SK-N-SH (cell line): ENCODE results near the gene DKK1. TPM values are rescaled to one million over a fixed set of nuclear protein-coding genes. Genes with fewer than 3 reads are reported as not detected.

ENCODE experiments used
- CTCF ChIA-PET: fragments of 300-600, 350-600 bp; formaldehyde crosslinking; extraction: SDS; loops from one replicate; lab custom pipeline; 2021; lab: Yijun Ruan, JAX
- POLR2A ChIA-PET: fragments of 350-600 bp; sonication (Branson Sonifier 250); formaldehyde crosslinking; extraction: SDS; loops from one replicate; lab custom pipeline; 2020; ENCODE audit warnings: antibody characterized with exemption, inconsistent platforms; lab: Yijun Ruan, JAX
- DNase-seq: peaks from one replicate; pipeline ENCODE4 v3.0.0; 2012
- H2AFZ ChIP-seq: fragments of 200-600 bp; sonication (generic); 2 replicates; pipeline ENCODE4 v1.8.1; 2016; ENCODE audit warnings: antibody characterized with exemption, mild to moderate bottlenecking, low read depth
- H3F3A ChIP-seq: fragments of 200-600 bp; sonication (generic); replicated peaks from 2 replicates; pipeline ENCODE3; 2016; ENCODE audit warnings: antibody characterized with exemption, mild to moderate bottlenecking; ENCODE audit not compliant: insufficient read depth
- H3K27ac ChIP-seq, 2 experiments: fragments of 200-500 bp in 1 of 2; fragments of 200-600 bp in 1 of 2; sonication (Bioruptor generic) in 1 of 2; sonication (generic), shearing (Covaris generic) in 1 of 2; 2 replicates each; pipeline versions ENCODE4 v1.5.1 to v1.6.1; 2014 to 2016; ENCODE audit warnings: low read depth in 2 of 2, inconsistent platforms in 1 of 2, low read length in 1 of 2, mild to moderate bottlenecking in 1 of 2, mixed read lengths in 1 of 2
- H3K27me3 ChIP-seq: fragments of 200-600 bp; sonication (generic), shearing (Covaris generic); 2 replicates; pipeline ENCODE4 v1.6.1; 2016; ENCODE audit warnings: mixed run types; ENCODE audit not compliant: insufficient read depth
- H3K36me3 ChIP-seq, 2 experiments: fragments of 200-500 bp in 1 of 2; fragments of 200-600 bp in 1 of 2; sonication (Bioruptor generic) in 1 of 2; sonication (generic) in 1 of 2; replicated peaks in 1 of 2; 2 replicates each; pipeline versions ENCODE3 to v1.5.1; 2014 to 2016; ENCODE audit warnings: low read length in 1 of 2, mild to moderate bottlenecking in 1 of 2; ENCODE audit not compliant: insufficient read depth in 2 of 2, control insufficient read depth in 1 of 2
- H3K4me1 ChIP-seq, 2 experiments: fragments of 200-500 bp in 1 of 2; fragments of 200-600 bp in 1 of 2; sonication (Bioruptor generic) in 1 of 2; sonication (generic), shearing (Covaris generic) in 1 of 2; 2 replicates each; pipeline versions ENCODE4 v1.5.1 to v1.6.1; 2014 to 2016; ENCODE audit warnings: low read depth in 1 of 2, low read length in 1 of 2, mixed run types in 1 of 2; ENCODE audit not compliant: insufficient read depth in 2 of 2, control insufficient read depth in 1 of 2
- H3K4me2 ChIP-seq: fragments of 200-600 bp; sonication (generic), shearing (Covaris generic); 2 replicates; pipeline ENCODE4 v1.6.1; 2017; ENCODE audit warnings: mixed run types
- H3K4me3 ChIP-seq, 2 experiments: fragments of 200-500 bp in 1 of 2; fragments of 200-600 bp in 1 of 2; sonication (Bioruptor generic) in 1 of 2; sonication (generic), shearing (Covaris generic) in 1 of 2; 2 replicates each; pipeline versions ENCODE4 v1.5.1 to v1.8.1; 2014 to 2016; ENCODE audit warnings: low read depth in 2 of 2, inconsistent platforms in 1 of 2, low read length in 1 of 2, mild to moderate bottlenecking in 1 of 2, mixed read lengths in 1 of 2, moderate library complexity in 1 of 2
- H3K79me2 ChIP-seq: fragments of 200-600 bp; sonication (generic); 2 replicates; pipeline ENCODE4 v1.8.1; 2017; ENCODE audit warnings: mild to moderate bottlenecking; ENCODE audit not compliant: insufficient read depth
- H3K9ac ChIP-seq: fragments of 200-600 bp; sonication (generic); 2 replicates; pipeline ENCODE4 v1.6.1; 2017; ENCODE audit warnings: mixed run types
- H3K9me2 ChIP-seq: fragments of 200-600 bp; sonication (generic); 2 replicates; pipeline ENCODE4 v1.6.1; 2017; ENCODE audit warnings: mixed run types
- H3K9me3 ChIP-seq: fragments of 200-600 bp; sonication (generic); 2 replicates; pipeline ENCODE4 v1.6.1; 2017; ENCODE audit warnings: mixed run types, mild to moderate bottlenecking, moderate library complexity
- H4K20me1 ChIP-seq: fragments of 200-600 bp; sonication (generic); 2 replicates; pipeline ENCODE4 v1.6.1; 2017; ENCODE audit warnings: mild to moderate bottlenecking, mixed run types; ENCODE audit not compliant: insufficient read depth
- CTCF ChIP-seq: fragments of 200-600 bp; sonication (generic); IDR thresholded peaks from 2 replicates; pipeline ENCODE4 v1.6.1; 2017; ENCODE audit warnings: antibody characterized with exemption, mild to moderate bottlenecking, moderate library complexity
- ELF1 ChIP-seq: IDR thresholded peaks from 2 replicates; pipeline ENCODE4 v1.4.0; 2012
- EZH2phosphoT487 ChIP-seq: fragments of 200-600 bp; sonication (generic); IDR thresholded peaks from 2 replicates; pipeline ENCODE4 v1.6.1; 2017; ENCODE audit warnings: low read depth, mixed run types, mild to moderate bottlenecking, antibody characterized with exemption, moderate library complexity, borderline replicate concordance
- FOSL2 ChIP-seq: IDR thresholded peaks from 2 replicates; pipeline ENCODE4 v1.4.0; 2012; ENCODE audit warnings: low read depth, mild to moderate bottlenecking, moderate library complexity, borderline replicate concordance
- FOXJ3 ChIP-seq: sonication (generic); formaldehyde crosslinking; IDR thresholded peaks from 2 replicates; pipeline ENCODE4 v1.5.1; 2020; ENCODE audit warnings: mild to moderate bottlenecking, missing genetic modification reagents
- GABPA ChIP-seq: IDR thresholded peaks from 2 replicates; pipeline ENCODE4 v1.4.0; 2012; ENCODE audit warnings: low read depth, mild to moderate bottlenecking
- GATA2 ChIP-seq: sonication (generic); formaldehyde crosslinking; IDR thresholded peaks from 2 replicates; pipeline ENCODE4 v1.5.0; 2020; ENCODE audit warnings: mild to moderate bottlenecking, missing genetic modification reagents
- IRF3 ChIP-seq: fragments of 150-350 bp; IDR thresholded peaks from 2 replicates; pipeline ENCODE4 v1.6.1; 2016; ENCODE audit warnings: mild to moderate bottlenecking, low read depth, low read length
- MAX ChIP-seq: IDR thresholded peaks from 2 replicates; pipeline ENCODE4 v1.4.0; 2012; ENCODE audit warnings: low read depth
- MEF2A ChIP-seq: IDR thresholded peaks from 2 replicates; pipeline ENCODE4 v1.4.0; 2012; ENCODE audit warnings: low read depth, borderline replicate concordance
- MXI1 ChIP-seq: IDR thresholded peaks from 2 replicates; pipeline ENCODE4 v1.6.1; 2012; ENCODE audit warnings: mild to moderate bottlenecking, low read depth, low read length, improper control_type of control experiment
- NRF1 ChIP-seq: IDR thresholded peaks from 2 replicates; pipeline ENCODE4 v1.6.1; 2012; ENCODE audit warnings: low read depth, mild to moderate bottlenecking, low read length
- POLR2AphosphoS5 ChIP-seq: IDR thresholded peaks from 2 replicates; pipeline ENCODE4 v1.6.1; 2012; ENCODE audit warnings: low read depth, low read length
- RCOR1 ChIP-seq: fragments of 150-350 bp; IDR thresholded peaks from 2 replicates; pipeline ENCODE4 v1.6.1; 2017; ENCODE audit warnings: antibody characterized with exemption, low read length
- REST ChIP-seq: IDR thresholded peaks from 2 replicates; pipeline ENCODE4 v1.6.1; 2012; ENCODE audit warnings: mild to moderate bottlenecking, low read depth, low read length, moderate library complexity
- RFX5 ChIP-seq: IDR thresholded peaks from 2 replicates; pipeline ENCODE4 v1.6.1; 2012; ENCODE audit warnings: mild to moderate bottlenecking, improper control_type of control experiment, low read length
- SMC3 ChIP-seq: IDR thresholded peaks from 2 replicates; pipeline ENCODE4 v1.6.1; 2012; ENCODE audit warnings: low read depth, low read length, improper control_type of control experiment
- ZBTB33 ChIP-seq: IDR thresholded peaks from 2 replicates; pipeline ENCODE4 v1.4.0; 2012; ENCODE audit warnings: low read depth, borderline replicate concordance
- WGBS: methylation state at CpG from one replicate; pipeline ENCODE4 v1.1.6; 2017; ENCODE audit warnings: low lambda C conversion rate; 5-methylcytosine and 5-hydroxymethylcytosine counted together
- polyA plus RNA-seq, 3 experiments: library from polyadenylated mRNA; depleted of rRNA; stranded (reverse); fragments of >200 nt; gene quantifications; 2 replicates each; pipeline ENCODE4 v1.2.3, GENCODE V29; 2012

Gene DKK1
- polyA plus RNA-seq, 1 of the 3 experiments (the other 2 are of a cell fraction): 225 TPM

- Histone ChIP-seq H4K20me1 (no peaks in the 10 kb centered on the region), H3K27ac (no peak overlapping the region), H3K4me3 (no peak overlapping the region), H3K36me3 (no peaks in the 10 kb centered on the region), H3K79me2 (no peaks in the 10 kb centered on the region), H3K9me2 (no peaks in the 10 kb centered on the region), H3K27me3 (no peaks in the 10 kb centered on the region), H3K9me3 (no peaks in the 10 kb centered on the region), H3K4me2 (no peak overlapping the region), H2AFZ (peak overlapping the region; percentile 36; the same call in 1 of the 2 replicates), H3F3A (no peaks in the 10 kb centered on the region), H3K4me1 (no peaks in the 10 kb centered on the region; a peak in 1 of 4 replicates), H3K9ac (no peak overlapping the region)
- WGBS: 95% methylated on average over 4 of the region's 4 CpGs
- POLR2A ChIA-PET: no interaction called here
- TF ChIP-seq MXI1 (no peak), NRF1 (no peak), ELF1 (no peak), FOXJ3 (CRISPR knock-in tag) (no peak), GATA2 (CRISPR knock-in tag) (no peak), RCOR1 (no peak), IRF3 (no peak), POLR2AphosphoS5 (no peak), MEF2A (no peak), RFX5 (no peak), MAX (no peak), FOSL2 (no peak), SMC3 (no peak)
- no peak for DNase-seq
- CTCF ChIA-PET: no interaction called here
These were observed 29.4 kb downstream of the DKK1 start for GRCh38 chr10:52343439-52343838.

GRCh38 chr10:52346394-52347326 is 32.6 kb downstream of the DKK1 start:
- Histone ChIP-seq H3K27me3 (no peaks in the 10 kb centered on the region), H3K4me1 (peaks cover 0 to 3% of the 10 kb centered on the region in 2 experiments; a peak in 1 of 4 replicates), H3K79me2 (no peaks in the 10 kb centered on the region), H3K36me3 (no peaks in the 10 kb centered on the region), H3F3A (peaks cover 11% of the 10 kb centered on the region), H3K9ac (no peak overlapping the region), H3K9me3 (no peaks in the 10 kb centered on the region), H3K9me2 (no peaks in the 10 kb centered on the region), H3K4me2 (no peak overlapping the region), H2AFZ (no peak overlapping the region), H3K4me3 (no peak overlapping the region), H4K20me1 (no peaks in the 10 kb centered on the region), H3K27ac (no peak overlapping the region)
- 89% methylated on average over 15 of the region's 27 CpGs for WGBS
- DNase-seq: no peak
- ChIA-PET POLR2A (no interaction called here), CTCF (interaction anchor here (1.3 to 1.7 kb wide), 2 partner anchors 9 to 31 kb away, joined by 4 to 5 read pairs; no protein-coding TSS in a partner anchor)
- no peak for TF ChIP-seq CTCF
- TF ChIP-seq GABPA: no peak
- TF ChIP-seq EZH2phosphoT487: no peak
- TF ChIP-seq NRF1: no peak
- no peak for TF ChIP-seq ZBTB33
- TF ChIP-seq REST: no peak
